GM19467 (cell line): ENCODE results near the gene GNA14.
"Not testable (repeated sequence)": the region's sequence is repeated elsewhere in the genome, so short reads cannot be mapped to it uniquely, and the experiment has no call there.

ENCODE experiments used
- ATAC-seq: cut with Tn5 transposase; IDR thresholded peaks from one replicate; pipeline ENCODE4 v1.9.1; 2021; ENCODE audit warnings: mild to moderate bottlenecking, moderate library complexity; ENCODE audit not compliant: unreplicated experiment

The GNA14 gene

GRCh38 chr9:77592476-77592875 is 55.6 kb downstream of the GNA14 start:
- ATAC-seq = no peak

DNA sequence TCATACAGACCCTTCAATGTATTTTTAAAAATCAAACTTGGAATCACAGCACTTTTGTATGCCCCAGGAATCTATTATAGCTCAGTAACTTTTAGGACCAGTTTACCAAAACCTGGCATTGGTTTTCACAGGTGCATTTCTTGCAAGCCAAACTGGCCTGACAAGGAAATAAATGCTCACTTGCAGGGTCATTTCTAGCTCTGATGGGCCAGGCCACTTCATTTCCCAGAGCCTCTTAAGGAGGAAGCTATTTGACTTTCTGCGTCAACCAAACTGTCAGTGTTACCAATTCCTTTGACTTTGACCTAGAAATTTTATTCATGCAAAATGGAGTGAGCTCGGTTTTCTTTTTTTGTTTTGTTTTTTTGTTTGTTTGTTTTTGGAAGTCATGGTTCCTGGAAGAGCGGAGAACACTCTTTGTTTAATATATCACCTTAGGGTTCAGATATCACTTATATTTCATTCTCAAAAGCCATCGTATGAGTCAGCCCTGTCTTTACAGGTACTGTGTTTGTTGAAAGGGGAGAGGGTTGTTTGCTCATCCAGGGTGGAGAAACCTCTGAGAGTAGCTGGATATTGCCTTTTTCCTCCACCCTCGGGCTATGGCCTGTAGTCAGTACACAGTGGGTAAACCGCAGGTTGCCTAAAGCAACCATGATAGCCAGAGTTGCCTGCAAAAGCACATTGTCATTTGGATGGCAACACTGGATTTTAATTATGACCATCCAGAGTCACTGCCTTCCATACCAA is 58.9 kb downstream of the GNA14 start:
- ATAC-seq = no peak

DNA sequence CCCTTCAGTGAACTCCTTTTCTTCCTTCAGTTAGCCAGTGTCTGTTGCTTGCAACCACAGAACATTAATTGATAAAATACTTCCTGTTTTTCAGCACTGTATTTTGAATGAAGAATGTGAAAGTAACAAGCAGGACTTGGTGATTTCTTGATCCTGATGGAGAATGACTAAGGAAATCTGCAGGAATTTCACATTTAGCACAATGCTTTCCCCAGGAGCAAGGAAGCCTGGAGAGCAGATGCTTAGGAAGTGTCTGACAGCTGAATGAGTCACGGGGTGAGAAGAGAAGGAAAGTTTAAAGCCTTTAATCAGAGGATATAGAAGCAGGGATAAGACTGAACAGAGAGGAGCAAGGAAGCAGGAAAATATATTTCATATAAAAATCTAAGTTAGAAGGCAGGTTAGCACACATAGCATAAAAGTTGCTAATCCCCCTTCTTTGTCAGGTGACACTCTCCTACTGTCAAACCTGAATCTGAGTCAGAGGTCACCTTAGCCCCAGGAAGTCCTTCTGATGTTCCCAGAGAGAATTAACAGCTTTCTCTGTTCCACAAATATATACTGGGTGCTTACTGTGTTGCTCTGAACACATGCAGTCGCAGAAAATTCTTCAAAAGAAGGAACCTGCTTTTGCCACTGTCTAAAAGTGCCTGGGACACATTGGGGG is 59.7 kb downstream of the GNA14 start:
- ATAC-seq = no peak

DNA sequence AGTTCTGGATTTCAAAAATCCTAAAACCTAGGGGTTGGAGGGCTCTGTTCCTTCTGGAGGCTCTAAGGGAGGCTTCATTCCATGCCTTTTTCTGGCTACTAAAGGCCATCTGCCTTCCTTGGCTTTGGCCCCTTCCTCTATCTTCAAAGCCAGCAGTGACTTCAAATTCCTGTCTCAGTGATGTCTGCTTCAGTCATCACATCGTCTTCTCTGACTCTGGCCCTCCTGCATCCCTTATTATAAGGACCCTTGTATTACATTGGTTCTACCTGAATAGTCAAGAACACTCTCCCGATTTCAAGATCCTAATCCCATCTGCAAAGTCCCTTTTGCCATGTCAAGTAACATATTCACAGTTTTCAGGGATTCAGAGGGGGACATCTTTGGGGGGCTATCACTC is 60.3 kb downstream of the GNA14 start:
- ATAC-seq = no peak

DNA sequence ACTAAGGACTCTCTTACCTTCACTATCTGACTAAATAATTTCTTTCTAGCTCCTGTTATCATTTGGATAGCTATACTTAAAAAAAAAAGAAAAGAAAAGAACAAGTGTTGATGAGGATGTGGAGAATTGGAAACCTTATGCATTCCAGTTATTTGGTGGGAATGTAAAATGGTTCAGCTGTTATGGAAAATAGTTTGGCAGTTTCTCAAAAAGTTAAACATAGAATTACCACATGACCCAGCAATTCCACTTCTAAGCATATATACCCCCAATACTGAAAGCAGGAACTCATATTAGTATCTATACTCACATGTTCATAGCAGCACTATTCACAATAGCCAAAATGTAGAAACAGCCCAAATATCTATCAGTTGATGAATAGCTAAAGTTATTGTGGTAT is 61.1 kb downstream of the GNA14 start:
- ATAC-seq = no peak

GRCh38 chr9:77586591-77586990 is 61.5 kb downstream of the GNA14 start:
- no peak for ATAC-seq

- ATAC-seq = no peak
Measured at GRCh38 chr9:77585335-77585786, 62.8 kb downstream of the GNA14 start.

GRCh38 chr9:77584927-77585326 is 63.2 kb downstream of the GNA14 start:
- ATAC-seq = not testable (repeated sequence)

DNA sequence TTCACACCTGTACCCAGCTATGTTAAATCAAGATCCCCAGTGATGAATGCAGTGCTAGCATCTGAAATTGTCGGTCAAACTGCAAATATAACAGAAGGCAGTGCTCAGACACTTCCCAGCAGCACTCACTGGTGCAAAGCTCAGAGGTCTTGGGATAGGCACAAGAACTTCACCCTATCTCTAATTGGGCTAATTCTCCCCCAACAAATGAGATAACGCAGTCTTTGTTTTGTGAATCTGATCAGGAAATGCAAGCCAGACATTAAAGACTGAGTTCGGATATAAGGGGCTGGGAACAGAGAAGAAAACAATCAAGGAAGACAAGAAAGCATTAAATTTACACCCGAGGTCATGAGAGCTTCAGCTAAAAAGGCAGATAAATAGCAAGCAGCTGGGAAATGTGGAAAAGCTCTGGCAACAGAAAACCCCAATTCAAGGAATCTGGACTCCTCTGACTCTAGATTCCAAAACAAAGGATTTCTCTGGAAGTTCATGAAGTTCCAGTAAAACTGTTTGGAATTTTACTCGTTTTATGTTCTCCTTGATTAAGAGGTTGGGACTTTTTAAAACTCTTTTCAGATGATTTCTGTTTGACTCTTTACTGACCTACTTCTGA is 65.1 kb downstream of the GNA14 start:
- ATAC-seq = no peak

DNA sequence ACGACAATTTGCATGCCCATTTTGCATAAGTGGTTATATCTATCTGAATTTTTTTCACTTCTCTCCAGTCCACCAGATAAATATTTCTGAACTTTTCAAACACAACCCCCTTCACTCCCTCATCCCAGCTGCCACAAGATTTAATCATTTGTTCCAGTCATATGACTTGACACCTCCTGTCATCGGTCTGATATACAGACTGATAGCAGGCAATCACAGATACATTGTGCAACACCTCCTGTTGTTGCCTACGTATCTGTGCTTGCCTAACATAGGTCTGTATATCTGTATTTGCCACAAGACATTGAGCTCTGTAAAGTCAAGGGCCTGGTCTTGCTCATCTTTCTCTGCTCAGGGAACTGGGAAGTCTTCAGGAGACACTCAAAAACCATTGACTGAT is 65.6 kb downstream of the GNA14 start:
- ATAC-seq = no peak

GRCh38 chr9:77575785-77576184 is 72.3 kb downstream of the GNA14 start:
- no peak for ATAC-seq

- no peak for ATAC-seq
Measured at GRCh38 chr9:77569335-77569734, 78.8 kb downstream of the GNA14 start.

- no peak for ATAC-seq
Measured at GRCh38 chr9:77563174-77563573, 84.9 kb downstream of the GNA14 start.

- no peak for ATAC-seq
Measured at GRCh38 chr9:77562019-77562748, 85.9 kb downstream of the GNA14 start.

GRCh38 chr9:77561331-77562018 is 86.6 kb downstream of the GNA14 start:
- ATAC-seq = no peak

- no peak for ATAC-seq
Measured at GRCh38 chr9:77556396-77556795, 91.7 kb downstream of the GNA14 start.

GRCh38 chr9:77554586-77555105 is 93.5 kb downstream of the GNA14 start:
- no peak for ATAC-seq

DNA sequence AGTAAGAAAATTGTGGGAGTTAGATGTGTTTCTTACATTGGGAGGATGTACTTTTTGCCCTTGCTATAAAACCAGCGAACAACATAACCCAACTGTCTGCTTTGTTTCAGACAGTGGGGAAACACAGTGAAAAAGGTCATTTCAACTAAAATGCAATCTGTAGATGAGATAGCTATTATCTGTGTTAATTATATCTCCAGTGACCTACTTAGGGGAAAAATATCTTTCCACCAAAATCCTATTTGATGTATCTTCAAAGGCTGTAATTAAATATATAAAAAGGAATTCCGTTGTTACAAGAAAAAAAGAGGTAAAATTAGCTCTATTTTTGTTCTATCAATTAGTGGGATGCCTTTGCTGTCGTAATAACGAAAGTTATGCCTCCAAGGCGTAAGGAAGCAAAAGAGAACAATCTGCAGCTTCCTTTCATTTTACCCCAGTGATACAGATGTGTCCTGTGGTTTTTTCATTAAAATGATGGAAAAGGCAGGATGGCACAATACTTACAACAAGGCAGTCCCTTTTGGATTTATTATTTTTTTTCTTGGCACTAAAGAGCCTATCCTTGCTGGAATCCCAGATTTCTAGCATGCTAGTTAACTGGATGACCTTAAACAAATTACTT is 100.9 kb downstream of the GNA14 start:
- ATAC-seq = no peak

DNA sequence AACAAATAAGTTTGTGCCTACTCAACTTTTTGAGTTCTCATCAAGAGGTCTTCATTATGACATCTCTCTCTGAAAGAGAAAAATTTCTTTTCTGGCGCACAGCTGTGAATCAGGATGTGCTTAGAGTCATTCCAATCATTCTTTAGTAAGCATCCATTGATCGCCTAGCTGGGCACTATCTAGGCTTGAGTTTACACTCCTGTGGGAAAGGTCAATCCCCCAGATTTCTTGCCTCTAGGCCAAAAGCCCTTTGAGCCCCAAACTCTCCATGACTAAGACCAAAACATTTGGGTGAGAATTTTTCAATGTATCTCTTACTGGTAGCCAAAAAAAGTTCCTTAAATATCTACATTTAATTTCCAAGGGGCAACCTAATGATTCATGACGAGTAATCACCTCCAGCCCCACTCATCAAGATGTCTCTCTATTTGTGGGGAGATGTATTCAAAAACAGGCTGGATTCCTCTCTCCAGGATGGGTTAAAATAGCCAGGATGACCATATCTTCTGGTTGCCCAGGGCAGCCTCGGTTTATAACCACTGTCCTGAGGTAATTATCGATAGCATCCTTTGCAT is 101.7 kb downstream of the GNA14 start:
- no peak for ATAC-seq

DNA sequence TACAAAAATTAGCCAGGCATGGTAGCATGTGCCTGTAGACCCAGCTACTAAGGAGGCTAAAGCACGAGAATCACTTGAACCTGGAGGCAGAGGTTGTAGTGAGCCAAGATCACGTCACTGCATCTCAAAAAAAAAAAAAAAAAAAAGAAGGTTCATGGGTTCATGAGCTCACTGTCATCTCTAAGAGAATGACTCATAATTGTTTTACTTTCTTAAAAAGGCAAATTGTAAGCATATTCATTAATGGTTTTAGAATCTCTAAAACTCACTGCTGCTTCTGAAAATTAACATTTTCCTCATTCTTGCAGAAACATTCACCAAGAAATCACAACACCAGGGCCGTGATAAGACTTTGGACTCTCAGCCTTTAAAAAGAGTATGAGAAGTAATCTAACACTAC is 103.6 kb downstream of the GNA14 start:
- ATAC-seq = no peak
